Measurements from ENCODE around the gene PSMB10.
"Not testable (repeated sequence)": the region's sequence is repeated elsewhere in the genome, so short reads cannot be mapped to it uniquely, and the experiment has no call there.

PSMB10 gene

DNA sequence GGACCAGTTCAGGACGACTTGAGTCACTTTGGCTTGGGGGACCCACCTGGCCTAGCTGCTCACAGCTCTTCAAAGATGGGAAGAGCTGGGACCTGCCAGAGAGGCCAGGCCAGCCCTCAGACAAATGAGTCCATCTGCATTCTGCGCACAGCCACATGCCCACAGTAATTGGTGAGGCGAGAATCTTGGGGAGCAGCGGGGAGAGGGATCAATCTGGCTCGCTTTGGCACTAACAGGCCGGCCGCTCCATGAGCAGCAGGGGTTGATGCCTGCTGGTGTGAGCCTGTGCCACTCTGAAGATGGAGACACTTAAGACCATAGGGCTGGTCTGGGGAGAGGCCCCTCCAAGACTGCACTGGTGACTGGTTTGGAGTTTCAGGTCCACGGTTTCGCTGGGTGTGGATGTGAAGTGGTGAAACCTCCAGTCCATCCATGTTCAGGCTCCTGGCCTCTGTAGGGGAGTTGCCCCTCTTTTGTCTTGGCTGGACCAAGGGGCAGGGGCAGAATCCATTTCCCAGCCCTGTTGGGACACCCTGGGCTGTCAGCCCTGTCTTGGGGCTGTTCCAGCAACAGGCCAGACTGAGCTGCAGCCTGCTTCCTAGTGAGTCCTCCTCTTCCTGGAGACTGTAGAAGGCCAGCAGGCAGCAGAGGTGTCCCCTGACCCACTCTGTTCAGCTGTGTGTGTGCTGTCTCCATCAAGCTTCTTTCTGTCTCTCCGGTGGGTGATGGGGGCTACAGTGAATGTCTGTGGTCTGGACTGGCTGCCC, 12.3 kb downstream of the PSMB10 start:
- no peak for DNase-seq

- no peak for DNase-seq
Measured at GRCh38 chr16:67923414-67924116, 13.1 kb downstream of the PSMB10 start.

- DNase-seq: no peak
Measured at GRCh38 chr16:67922740-67923139, 13.9 kb downstream of the PSMB10 start.

DNA sequence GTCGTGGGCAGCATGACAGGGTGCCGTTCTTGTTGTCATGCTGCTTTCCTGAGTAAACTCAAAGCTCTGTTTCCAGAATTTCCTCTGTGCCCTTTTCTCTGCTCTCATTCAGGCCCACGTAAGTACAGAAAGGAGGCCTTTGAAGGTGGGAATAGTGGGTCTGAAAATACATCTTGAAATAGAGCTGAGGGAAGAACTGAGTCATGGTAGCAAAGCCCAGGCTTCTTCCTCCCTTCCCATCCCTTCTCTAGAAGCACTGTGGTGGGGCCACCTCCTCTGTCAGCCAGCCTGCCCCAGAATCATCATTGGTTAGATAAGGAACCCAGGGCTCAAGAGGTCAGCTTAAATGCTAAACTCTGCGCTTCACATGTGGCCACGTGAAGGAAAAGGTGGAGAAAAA, 14.4 kb downstream of the PSMB10 start:
- no peak for DNase-seq

GRCh38 chr16:67919622-67920221, 16.9 kb downstream of the PSMB10 start:
- no peak for DNase-seq

DNA sequence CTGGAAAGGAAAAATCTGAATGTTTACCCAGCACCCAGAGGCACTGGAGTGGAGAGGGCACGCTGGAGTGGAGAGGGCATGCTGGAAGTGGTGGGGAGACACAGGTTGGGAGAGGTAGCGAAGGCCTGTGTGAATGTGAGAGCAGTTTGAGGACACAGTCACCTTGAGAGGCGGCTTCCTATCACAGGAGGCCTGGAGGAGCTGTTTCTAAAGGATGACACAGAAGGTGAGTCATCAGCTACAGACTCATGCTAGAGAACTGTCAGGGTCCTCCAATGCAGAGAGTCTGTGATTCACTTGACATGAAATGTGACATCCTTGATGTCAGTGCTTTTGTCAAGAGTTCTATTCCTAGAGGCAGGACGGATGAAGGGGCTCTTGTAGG, 18.8 kb downstream of the PSMB10 start:
- DNase-seq: no peak

- no peak for DNase-seq
Measured at GRCh38 chr16:67917140-67917851, 19.4 kb downstream of the PSMB10 start.

DNA sequence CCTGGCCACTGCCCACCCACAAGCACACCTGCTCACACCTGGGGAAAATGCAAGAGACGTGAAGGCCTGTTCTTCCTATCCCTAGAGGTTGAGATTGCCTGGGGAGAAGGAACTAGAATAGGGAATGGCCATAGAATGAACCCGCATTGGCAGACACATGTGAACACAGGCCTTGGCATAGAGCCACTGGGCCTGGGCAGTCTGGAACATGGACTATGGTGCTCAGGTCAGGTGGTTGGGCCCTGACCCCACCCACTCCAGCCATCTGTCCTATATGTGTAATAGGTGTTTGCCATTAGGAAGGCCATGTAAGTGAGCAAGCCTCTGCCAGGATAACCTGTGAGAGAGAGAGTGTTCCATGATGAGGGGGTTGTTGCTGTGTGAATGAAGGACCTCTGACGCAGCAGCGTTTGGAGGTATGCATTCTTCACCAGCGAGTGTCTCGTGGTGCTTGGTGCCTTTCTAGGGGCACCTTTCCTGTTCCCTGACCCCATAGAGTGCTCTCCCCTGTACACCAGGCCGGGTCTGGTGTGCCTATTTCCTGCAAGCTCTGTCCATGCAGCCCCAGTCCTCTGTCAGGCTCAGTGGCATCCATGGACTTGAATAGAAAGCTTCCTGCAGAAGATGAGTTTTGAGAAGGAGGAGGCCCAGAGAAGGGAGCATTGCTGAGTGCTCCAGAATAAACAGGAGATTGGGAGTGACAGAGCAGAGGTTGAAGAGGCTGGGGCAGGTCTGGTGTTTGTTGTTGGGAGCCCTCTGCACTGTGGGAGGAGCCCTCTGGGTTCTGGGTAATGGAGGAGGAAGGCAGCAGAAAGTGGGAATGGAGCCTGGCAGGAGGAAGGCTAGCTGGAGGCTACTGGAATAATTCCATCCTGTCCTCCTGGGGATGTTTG, 20.6 kb downstream of the PSMB10 start:
- no peak for DNase-seq

DNA sequence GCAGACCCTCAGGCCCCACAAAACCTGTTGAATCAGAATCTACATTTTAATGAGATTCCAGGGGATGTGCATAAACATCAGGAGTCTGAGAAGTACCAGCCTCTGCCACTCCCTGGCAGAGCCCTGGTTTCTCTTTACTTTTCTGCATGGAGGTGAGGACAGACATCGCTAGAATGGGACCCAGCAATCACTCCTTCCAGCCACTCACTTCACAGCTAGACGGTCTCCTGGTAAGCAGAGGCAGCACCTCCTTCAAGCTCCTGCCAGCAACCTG, 21.2 kb downstream of the PSMB10 start:
- not testable (repeated sequence) for DNase-seq

- DNase-seq: no peak
Measured at GRCh38 chr16:67914758-67915495, 21.7 kb downstream of the PSMB10 start.

DNA sequence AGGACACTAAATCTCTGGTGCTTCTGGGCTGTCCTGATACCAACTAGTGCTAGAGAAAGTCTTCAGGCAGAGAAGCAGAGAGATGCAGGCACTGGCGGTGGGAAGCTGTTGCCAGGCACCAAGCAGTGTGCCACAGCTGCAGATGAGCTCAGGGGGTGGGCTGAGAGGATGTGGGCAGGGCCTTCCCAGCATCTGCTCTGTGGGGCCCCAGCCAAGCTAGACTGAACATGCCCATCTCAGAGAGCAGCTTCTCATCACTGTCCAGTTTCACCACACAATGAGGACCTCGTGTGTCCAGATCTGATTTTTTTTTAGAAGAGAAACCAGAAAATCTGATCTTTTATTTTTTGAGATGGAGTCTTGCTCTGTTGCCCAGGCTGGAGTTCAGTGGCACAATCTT, 26.5 kb downstream of the PSMB10 start:
- no peak for DNase-seq

DNA sequence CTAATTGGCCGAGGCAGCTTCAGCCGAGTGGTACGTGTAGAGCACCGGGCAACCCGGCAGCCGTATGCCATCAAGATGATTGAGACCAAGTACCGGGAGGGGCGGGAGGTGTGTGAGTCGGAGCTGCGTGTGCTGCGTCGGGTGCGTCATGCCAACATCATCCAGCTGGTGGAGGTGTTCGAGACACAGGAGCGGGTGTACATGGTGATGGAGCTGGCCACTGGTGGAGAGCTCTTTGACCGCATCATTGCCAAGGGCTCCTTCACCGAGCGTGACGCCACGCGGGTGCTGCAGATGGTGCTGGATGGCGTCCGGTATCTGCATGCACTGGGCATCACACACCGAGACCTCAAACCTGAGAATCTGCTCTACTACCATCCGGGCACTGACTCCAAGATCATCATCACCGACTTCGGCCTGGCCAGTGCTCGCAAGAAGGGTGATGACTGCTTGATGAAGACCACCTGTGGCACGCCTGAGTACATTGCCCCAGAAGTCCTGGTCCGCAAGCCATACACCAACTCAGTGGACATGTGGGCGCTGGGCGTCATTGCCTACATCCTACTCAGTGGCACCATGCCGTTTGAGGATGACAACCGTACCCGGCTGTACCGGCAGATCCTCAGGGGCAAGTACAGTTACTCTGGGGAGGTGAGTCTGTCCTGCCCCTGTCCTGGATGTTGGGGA, 27.5 kb downstream of the PSMB10 start:
- DNase-seq: no peak

DNA sequence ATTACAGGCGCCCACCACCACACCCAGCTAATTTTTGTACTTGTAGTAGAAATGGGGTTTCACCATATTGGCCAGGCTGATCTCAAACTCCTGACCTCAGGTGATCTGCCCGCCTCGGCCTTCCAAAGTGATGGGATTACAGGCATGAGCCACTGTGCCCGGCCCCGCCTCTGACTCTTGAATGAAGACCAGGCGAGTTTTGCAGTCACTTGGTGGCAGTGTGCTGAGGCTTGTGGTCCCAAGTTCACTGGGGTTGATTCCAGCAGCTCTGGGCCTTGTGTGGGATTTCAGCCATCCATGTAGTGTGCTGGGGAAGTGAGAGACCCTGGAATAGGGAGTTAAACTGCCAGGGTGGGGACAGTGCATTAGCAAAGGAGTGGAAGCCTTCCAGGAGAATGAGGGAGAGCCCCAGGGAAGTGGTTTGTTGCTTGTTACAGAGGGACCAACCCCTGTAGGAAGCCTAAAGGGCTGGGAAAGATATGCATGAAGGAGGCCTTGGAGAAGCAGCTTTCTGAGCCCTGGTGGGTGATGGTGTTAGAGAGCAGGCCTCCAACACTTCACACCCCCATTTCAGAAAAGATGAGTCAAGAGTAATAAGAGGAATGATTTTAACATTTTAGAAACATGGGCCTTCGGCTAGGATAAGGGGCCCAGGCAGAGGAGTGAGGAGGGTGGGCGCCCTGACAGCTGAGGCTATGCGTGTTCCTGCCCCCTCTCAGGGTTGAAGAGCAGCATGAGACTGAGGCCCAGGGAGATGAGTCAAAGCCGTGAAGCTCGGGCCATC, 29.1 kb downstream of the PSMB10 start:
- DNase-seq: no peak

GRCh38 chr16:67902831-67903230, 33.8 kb downstream of the PSMB10 start:
- DNase-seq: no peak

GRCh38 chr16:67901734-67902133, 34.9 kb downstream of the PSMB10 start:
- no peak for DNase-seq

- DNase-seq: no peak
Measured at GRCh38 chr16:67897231-67897630, 39.4 kb downstream of the PSMB10 start.

- no peak for DNase-seq
Measured at GRCh38 chr16:67893743-67894399, 42.8 kb downstream of the PSMB10 start.

DNA sequence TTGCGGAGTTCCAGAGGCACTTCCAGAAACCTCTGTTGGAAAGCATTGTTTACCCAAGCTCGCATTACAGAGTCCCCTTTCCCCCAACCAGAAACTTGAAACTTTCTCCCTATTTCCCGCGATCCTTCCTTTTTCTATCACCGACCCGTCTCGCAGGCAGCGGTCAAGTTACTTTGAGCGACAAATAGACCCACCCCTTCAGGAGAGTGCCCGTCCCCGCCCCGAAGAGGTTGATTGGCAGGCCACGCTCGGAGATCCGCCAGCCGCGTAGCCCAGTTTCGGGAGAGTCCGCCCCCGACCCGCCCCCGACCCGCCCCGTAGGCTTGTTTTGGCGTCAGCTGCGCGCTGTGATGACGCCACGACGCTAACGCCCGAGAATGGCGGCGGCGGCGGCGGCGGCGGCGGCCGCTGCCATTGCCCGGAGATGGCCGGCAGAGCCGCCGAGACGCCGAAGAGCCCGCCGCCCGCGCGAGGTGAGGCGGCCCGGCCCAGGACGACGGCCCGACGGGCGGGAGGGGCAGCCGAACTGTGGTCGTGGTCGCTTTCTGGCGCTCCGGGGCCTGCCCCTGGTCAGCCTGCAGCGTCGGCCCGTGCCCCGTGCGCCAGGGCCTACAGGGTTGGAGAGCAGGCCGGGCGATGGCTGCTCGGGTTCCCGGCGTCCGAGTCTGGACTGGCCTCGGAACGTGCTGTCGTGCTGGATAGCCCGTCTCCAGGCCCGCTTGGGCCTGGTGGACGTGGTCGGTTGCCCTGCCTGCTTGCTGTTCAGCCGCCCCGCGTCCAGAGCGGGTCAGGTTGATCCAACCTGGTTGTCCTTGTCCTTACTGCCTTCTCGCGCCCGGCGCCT, 43.5 kb downstream of the PSMB10 start, which contains the start of gene PSKH1:
Gene PSKH1 (plus strand): TSS at position 356 of the 844 bp plus-strand sequence. CDS start 15,496 bp downstream, outside the sequence.
- DNase-seq: peak; percentile 95

DNA sequence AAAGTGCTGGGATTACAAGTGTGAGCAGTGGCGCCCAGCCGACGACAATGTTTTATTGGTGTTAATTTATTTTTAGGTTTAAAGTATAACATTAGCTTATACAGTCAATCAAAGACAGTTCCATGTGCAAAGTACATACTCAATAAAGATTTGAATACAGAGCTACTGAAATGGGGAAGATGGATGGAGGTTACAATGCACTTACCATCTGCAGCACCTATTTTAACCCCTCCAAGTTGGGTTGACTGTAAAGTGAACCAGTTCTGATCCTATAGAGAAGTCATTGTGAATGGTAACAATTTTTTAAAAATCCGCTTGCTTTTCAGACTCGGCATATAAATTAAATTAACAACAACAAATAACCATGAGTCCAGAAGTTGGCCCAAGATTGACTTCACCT, 44.3 kb downstream of the PSMB10 start:
- DNase-seq: no peak
